Right lobe of liver (tissue), 4 donors: Measurements from ENCODE around the gene ZNF691.

Experiments
- CTCF ChIP-seq, 4 donors: fragments of 200-600 bp in 3 of 4; fragments of 450-650 bp in 1 of 4; IDR thresholded peaks; one replicate each; pipeline versions ENCODE4 v1.5.1 to v1.8.0; 2016 to 2022; ENCODE audit warnings: antibody characterized with exemption in 4 of 4, mild to moderate bottlenecking in 2 of 4
- POLR2A ChIP-seq: fragments of 450-650 bp; IDR thresholded peaks from one replicate; pipeline ENCODE4 v1.6.1; 2017; ENCODE audit warnings: antibody characterized with exemption, mild to moderate bottlenecking
- donor health status: DM: no; HTN: no; CAD: no.
- donor health status: DM: no; HTN: no; CAD: no.
- donor health status: DM: no; HTN: yes; CAD: no.

- TF ChIP-seq CTCF (IDR thresholded peaks at IDR 0.05), result no peak
- no peak for TF ChIP-seq POLR2A
Measured at GRCh38 chr1:42825036-42825851, 21.2 kb upstream of the ZNF691 start.
